GM03348 (cell line): ENCODE measurements around the gene PSME3IP1.

Experiments used
- DNase-seq: peaks from one replicate; pipeline ENCODE4 v3.0.0; 2012; ENCODE audit warnings: low spot score

The PSME3IP1 gene

DNA sequence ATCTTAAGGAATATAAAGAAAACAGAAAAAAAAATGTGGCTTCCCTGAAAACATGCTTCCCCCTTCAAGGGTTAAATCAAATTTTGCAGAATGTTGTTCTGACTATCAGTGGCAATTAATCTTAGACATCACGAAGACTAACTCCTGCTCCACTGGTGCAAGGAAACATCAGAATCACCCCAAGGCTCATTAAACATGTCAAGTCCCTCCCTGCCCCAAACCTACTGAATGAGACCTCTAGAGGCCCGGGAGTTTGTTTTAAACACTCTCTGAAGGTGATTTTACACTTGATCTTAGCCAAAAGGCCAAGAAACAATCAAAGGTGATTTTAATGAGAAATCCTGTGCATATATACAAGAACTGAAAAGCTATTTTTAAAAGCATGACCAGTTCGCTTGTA is 18.3 kb downstream of the PSME3IP1 start:
- no peak for DNase-seq

DNA sequence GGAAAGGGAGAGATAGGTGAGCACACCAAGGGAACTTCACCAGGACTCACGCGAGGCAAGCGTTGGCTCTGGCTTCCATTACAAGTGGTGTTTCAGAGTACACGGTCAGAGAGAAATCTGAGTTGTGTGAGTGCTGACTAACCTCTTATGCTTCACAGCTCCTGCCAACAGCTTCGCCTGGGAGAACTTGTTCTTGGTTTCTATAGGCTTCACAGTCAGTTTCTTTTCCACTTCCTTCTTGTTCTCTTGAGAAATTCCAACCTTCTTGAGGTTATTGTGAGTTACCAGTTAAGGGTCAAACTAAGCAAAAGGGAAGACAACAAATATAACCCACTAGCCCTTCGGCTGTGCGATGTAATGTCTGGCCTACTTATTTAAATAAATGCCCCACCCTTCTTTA is 18.9 kb downstream of the PSME3IP1 start:
- no peak for DNase-seq

DNA sequence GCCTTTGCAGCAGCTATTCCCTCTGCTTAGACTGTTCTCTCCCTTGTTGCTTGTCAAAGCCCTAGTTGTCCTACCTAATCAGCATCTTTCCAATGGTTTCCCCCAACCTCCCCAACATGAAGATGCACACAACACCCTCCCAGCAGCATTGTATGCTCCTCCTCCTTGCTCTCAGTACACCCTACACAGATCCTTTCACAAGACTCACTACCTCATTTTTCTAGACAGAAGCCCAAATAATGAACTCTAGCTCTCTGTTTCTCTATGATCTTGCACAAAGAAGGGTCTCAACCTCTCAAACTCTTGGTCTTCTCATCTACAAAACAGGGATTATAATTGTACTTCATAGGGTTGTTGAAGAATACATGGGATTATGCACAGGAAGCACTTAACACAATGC is 19.4 kb downstream of the PSME3IP1 start:
- no peak for DNase-seq

DNA sequence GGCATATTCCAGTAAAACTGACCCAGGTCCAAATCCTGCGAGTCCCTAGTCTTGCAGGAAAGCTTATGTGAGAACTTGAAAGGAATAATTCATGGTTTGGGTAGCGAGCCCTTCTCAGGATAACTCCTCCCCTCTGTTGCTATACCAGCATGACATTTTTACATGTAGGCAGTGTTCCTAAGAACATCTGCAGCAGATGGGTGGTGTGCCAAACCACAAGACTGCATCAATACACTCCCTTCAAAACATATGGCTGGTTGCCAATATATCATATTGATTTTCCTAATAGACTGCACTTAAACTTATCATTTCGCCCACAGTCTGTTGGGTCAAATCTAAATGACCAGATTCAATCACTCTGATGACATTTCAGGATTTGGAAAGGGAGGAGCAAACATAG is 19.9 kb downstream of the PSME3IP1 start:
- DNase-seq = no peak

DNA sequence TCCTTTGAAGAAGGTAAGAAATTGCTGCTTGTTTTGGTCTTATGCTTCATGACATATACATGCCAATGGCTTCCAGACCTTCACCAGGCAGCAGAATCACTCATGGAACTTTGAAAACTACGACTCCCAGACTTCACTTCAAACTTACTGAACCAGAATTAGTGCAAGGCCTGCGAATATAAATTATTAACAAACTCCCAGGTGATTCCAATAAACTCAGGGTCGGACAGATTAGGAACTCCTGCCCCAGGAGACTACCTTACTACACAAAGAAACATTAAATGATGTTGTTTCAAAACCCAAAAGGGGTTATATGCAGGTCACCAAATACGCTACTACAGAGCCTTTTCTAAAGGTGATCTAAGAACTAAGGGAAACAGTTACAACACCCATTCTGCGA is 20.4 kb downstream of the PSME3IP1 start:
- no peak for DNase-seq

DNA sequence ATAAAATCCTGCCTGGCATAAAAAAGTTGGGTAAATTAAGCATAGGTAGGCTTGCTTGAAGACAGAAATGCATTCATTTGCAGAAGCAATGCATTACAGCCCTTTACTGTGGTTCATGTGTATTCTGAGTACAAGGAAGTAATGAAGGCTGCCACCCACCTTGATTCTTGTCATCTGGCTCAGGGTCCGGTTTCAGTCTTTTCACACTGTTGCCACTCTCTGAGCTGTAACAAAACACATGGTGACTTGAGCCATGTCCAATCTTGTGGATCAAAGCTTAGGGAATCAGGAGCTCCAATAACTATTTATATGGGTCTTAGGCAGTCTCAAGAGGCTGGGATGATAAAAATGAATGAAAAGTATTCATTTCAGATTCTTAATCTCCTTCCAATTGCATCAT is 22.0 kb downstream of the PSME3IP1 start:
- no peak for DNase-seq

DNA sequence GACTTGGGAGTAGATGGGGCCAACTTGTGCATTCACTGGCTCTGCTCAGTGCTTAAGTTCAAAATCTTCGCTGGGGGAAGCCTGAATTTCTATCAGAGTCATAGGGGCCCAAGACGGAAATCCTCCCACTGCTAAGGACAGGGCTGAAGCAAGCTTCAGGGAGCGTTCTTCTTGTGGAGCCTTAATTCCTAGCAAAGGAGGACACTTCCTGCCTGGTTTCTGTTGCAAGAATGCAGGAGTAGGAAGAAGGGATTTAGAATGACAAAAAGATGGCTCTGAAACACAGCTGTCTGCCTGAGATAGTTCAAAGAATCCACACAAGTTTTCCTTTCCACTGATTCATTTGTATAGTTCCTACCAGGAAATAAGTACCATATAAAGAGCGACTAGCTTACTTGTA is 26.4 kb downstream of the PSME3IP1 start:
- DNase-seq = no peak

DNA sequence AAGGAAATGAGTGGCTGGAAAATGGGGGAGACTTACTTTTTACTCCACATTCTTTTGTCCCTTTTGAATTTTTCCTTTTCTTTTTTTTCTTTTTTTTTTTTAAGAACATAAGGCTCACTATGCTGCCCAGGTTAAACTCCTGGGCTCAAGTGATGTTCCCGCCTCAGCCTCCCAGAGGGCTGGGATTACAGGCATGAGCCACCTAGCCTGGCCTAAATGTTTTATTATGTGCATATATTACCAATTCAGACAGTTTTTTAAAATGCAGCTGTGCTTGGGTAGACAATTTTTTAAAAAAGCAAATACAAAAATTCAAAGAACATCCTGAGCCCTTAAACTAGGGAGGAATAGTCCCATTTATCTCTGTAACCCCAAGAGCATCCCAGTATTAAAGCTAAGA is 28.3 kb downstream of the PSME3IP1 start:
- DNase-seq = no peak

DNA sequence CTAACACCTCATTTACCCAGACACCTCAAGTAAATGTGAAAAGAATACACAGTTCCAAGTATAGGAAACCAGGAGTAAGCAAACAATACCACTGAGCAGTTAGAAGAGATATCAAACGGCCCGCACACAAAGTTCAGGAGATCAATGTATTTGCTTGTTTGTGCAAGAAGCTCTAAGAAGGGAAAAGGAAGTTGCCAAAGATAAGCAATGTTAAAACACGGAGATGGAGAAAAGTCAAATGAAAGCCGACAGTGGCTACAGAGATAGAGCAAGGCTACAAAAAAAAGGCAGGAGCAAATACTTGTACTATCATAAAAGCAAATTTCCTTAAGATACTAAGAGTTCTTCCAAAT is 29.5 kb downstream of the PSME3IP1 start:
- no peak for DNase-seq

DNA sequence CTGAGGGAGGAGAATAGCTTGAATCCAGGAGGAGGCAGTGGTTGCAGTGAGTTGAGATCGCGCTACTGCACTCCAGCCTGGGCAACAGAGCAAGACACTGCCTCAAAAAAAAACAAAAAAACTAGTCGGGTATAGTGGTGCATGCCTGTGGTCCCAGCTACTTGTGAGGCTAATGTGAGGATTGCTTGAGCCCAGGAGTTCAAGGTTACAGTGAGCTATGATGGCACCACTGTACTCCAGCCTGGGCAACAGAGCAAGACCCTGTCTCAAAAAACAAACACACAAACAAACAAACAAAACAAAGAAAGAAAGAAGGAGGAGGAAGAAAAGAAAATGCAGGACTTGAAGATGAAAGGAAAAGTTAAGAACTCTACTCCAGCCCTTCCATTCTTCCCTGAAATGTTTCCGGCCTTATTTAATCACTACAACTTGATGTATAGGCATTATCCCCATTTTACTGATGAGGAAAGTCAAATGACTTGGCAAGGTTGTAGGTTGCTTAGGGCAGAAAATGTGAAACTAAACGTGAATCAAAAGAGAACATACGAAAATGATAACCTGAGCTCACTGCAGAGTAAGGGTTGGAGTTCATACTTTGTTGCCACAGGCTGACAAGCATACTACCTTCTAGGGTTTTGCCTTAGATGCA is 30.0 kb downstream of the PSME3IP1 start:
- DNase-seq = no peak

DNA sequence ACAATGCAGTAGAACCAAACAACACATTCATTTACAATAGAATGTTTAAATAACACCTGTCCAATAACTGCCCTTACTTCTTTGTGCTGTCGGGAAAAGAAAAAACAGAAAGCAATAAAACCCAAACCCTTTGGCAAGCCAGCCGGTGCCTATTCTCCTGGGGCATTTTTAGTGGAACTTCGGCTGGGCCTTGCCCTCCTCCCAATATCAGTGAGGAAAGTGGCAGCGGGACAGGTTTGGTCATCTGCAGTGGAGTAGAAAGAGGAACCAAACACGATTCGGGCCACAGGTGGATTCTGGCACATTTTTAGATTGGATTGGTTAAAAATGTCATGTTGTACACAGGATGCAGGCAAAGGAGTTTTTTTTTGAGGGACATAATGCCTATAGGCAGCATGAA is 32.0 kb downstream of the PSME3IP1 start:
- no peak for DNase-seq

DNA sequence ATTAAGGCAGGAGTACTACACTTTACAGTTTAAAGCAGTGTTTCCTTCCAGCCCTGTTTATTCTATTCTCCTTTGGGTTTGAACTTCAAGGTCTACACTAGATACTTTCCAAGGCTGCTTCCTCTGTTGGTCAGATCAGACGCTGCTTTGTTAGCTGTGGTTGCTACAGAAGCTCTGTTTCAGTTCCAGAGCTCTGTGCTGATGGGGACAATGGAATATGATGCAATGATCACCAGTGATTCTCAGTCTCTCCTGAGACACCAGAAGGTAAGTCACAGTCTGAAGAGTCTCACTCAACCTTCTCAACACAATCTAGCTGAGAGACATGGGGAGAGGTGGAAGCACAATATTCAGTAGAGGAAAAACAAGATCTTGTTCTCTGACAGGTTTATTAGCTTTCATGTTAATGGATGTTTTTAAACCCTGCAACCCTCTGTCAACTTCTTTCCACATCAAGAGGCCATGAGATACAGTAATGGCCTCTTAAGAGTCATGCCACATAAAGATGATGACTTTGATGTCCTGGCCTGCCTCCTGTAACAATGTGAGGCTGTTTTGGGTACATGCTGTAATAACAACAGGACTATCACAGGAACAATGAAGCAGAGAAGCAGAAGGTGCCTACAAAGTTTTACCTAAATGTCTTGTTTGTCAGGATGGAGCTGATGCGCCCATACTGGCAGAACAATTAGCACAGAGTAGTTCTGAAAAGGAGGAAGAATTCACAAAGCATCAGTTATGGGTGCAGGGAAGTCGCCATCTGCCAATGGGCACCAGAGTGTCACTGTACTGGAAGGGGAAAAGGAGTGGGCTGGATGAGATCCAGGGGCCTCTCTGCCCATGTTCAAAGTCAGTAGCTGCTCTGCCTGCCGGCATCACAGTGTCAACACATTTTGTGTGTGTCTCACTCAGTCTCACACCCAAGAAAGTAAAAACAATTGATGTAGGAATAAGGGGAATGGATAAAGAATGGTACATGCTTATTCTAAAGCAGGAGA is 33.4 kb downstream of the PSME3IP1 start:
- DNase-seq = no peak

DNA sequence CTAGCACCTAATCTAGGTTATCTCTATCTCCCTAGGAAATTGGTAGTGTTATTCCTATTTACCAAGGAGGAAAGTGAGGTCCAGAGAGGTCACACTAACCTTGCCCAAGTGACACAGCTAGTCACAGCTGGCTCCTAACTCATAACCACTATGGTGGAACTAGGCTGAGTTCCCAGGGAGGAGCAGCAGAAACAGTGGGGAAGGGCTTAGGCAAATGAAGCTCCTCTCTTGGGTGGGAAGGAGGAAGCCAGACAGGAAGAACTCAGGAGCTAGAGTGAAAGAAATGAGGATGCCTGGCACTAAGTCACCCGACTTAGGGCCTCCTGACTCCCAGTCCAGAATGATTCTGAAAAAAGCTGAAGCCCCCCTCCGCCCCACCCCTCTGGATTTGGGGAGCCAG is 34.5 kb downstream of the PSME3IP1 start:
- no peak for DNase-seq

DNA sequence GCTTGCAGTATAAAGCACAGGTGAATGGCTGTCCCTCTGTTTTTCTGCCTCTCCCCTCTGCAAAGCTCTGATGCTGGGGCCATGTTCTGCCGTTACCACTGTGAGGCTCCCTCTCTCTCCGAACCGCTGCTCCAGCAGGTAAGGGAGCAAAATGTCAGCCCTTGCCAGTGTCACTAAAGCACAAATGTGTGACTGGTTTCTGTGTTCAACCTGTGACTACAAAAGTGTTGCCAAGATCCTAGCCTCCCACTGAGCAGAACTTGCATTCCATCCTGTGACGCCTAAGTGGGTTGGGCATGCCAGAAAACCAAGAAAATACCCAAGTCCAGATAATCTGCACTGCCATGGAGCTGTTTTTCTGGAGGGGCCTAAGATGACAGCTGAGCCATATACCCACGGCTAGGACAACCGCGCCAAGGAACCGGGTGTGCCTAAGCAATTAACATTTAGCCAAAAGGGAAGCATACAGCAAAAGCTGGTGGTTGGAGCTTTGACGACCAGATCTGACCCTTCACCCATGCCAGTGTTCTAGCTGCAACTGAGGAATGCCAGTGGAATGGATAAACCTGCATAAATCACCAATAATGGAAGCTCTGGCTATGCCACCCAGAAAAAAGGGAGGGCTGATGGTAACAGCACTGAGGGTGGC is 35.0 kb downstream of the PSME3IP1 start:
- no peak for DNase-seq

DNA sequence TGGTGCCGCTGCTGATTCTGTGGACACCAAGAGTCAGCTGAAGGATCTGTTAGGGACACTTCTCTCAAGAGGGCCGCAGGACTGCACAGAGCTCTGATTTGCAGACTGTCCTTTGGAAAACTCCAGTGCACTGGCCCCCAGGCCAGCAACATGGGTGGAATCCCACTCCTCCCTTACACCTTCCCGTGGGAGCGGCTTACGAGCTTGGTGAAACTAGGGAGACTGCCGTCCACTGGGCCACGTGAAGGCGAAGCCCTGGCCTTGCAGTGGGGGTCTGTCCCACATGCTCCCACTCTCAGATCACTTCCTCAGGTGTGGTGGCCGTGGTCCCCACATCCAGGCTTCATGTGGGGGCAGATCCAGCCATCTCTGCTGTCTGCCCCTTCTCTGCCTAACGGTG is 36.4 kb downstream of the PSME3IP1 start:
- DNase-seq = no peak

DNA sequence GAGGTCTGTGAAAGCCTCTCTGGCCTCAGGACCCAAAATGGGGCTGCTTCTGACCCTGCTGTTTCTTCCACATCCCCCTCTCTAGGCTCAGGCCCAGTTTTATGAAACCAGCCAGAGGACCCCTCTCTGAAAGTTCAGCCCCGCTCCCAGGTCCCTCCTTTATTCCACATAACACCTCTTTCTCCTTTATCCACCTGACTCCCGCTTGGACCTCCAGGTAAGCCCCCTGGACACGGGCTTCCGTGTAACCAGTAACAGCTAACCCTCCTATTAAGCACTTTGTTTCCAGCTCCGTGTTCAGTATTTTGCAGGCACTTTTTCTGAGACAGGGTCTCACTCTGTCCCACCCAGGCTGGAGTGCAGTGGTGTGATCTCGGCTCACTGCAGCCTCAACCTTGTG is 37.4 kb downstream of the PSME3IP1 start:
- DNase-seq = no peak

DNA sequence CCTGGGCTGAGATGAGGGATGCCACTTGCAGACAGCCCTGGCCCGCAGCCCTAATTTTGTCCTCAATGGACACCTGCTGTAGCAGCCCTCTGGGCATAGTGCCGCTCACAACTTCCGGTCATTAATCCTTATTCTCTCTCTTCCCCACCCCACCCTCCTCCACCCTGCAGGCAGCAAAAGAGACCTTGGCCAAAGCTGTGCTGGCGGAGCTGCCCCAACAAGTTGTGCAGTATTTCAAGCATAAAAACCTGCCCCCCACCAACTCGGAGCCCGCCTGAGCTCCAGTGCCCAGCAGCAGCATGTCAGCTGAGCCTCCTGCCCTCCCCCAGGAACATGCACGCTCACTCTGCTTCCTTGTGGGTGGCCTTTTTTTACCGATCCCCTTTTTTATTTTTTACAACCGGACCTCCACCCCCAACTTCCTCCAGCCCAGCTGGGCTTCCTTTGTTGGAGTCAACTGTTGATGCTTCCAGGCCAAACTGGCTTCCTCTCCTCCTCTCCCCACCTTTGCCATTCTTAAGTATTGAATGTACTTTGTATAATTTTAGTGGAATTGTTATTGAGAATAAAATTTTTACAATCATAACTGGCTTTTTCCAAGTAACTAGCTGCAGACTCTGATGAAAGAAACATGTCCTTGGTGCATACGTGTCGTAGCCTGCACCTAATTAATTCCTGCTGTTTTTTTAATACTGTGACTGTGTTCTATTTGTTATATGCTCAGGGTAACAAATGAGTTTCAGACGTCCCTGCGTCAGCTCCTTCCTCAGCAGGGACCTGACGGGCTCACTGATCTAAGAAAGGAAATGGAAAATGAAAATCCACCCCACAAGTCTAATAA is 38.2 kb downstream of the PSME3IP1 start:
- DNase-seq = peak; percentile 43

DNA sequence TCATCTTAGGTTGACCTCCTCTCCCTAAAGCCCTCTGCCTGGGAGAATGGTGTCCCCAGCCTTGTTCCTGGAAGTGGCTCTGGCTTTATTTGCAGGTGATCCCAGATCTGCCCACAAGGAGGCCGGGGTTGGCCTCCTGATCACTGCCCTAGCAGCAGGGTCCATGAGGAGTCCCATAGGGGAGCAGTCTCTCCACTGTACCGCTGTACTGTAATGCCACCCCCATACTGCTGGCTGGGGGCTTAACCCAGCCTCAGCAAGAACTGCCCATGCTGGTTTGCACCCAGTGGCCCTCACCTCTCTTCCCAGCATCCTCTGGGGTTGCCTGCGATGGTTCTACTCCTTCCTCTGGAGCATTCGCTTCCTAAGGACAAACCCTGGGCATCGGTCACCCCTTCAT is 39.1 kb downstream of the PSME3IP1 start:
- DNase-seq = peak; percentile 34

DNA sequence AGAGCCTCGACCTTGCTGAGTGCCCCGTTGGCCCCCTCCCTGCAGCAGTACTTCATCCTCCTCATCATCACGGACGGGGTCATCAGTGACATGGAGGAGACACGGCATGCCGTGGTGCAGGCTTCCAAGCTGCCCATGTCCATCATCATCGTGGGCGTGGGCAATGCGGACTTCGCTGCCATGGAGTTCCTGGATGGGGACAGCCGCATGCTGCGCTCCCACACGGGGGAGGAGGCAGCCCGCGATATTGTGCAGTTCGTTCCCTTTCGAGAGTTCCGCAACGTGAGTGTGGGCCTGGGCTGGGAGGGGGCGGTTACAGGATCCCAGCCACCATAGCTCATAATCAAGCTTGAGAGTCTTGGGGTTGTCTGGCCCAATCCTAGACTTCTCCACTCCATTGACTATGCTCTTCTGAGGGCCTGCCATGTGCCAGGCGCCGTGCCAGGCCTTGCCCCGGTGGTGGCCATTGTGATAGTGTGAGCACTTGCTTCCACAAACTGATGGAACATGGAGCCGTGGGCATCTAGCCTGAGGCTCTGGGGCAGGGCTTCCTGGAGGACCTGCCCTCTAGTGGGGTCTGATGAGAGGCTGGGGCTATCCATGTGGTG is 39.7 kb downstream of the PSME3IP1 start:
- no peak for DNase-seq

DNA sequence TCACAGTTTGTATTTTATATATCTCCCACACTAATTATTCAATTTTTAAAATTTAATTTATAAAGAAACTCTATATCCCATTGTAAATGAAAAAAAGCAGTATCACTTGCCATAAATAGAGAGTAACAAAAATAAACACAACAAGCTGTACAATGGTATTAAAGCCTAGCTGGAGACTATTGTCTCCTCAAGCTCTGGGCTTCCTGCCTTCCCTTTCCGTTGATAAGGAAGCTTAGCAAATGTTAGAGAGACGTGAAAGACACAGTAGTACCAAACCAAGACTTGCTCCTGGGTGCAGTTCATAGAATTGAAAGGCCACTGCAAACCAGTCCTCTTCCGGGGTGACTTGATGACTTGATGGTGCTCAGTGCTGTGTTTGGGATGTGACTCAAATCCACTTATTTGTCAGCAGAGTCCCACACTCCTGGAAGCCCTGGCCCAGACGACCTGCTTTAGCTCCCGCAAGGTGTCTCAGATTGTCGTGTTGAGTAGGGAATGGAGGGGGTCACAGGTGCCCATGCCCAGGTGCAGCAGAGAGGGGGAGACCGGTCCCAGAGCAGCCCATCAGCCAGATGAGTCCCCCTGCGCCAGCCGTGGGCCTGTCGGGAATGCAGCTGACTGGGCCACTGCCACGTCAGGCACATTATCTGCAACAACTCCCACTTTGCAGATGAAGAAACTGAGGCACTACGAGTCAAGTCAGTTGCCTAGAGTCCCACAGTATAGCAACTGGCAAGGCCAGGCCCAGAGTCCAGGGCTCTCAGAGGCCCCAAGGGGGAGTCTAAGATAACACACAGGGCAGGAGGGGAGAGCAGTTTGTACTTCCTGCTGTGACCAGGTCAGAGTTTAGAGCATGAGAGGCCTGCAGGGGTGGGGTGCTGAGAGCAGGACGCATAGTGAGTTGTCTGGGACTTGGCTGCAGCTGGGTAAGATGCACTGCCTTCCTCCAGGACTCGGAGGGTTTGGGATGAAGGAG is 40.5 kb downstream of the PSME3IP1 start:
- DNase-seq = no peak

DNA sequence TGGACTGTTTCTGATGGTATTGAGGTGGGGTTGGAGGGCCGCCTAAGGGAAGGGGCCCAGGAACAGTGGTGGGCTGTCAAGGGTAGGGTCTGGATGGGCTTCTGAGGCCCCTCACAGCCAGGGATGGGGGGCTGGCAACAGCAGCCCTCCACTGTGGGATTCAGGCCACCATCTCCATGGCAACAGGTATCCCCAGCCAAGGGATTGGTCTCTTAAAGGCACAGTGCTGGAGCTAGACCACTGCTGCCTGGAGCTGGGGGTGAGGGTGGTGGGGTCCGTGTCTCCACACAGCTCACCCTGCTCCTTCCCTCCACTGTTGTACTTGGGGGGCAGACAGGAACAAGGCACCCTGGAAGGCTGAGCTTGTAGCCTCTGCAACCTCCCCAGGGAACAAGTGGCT is 41.8 kb downstream of the PSME3IP1 start:
- no peak for DNase-seq
